PC-9 (cell line): Measurements from ENCODE around the gene SUMO2.
A peak's percentile ranks its signal among the peaks of the same experiment; 100 is the strongest.

Source experiments
- EZH2 ChIP-seq: fragments of 200-600 bp; sonication (generic); IDR thresholded peaks from 2 replicates; pipeline ENCODE4 v1.8.0; 2017; ENCODE audit warnings: antibody characterized with exemption, low read depth
- TF ChIP-seq, protein P1 (sequence below): fragments of 200-600 bp; sonication (generic); conservative IDR thresholded peaks from 2 replicates; pipeline ENCODE4 v1.6.1; 2017; ENCODE audit warnings: mixed run types, antibody characterized with exemption, mild to moderate bottlenecking, moderate library complexity

- TF ChIP-seq, protein P1, sequence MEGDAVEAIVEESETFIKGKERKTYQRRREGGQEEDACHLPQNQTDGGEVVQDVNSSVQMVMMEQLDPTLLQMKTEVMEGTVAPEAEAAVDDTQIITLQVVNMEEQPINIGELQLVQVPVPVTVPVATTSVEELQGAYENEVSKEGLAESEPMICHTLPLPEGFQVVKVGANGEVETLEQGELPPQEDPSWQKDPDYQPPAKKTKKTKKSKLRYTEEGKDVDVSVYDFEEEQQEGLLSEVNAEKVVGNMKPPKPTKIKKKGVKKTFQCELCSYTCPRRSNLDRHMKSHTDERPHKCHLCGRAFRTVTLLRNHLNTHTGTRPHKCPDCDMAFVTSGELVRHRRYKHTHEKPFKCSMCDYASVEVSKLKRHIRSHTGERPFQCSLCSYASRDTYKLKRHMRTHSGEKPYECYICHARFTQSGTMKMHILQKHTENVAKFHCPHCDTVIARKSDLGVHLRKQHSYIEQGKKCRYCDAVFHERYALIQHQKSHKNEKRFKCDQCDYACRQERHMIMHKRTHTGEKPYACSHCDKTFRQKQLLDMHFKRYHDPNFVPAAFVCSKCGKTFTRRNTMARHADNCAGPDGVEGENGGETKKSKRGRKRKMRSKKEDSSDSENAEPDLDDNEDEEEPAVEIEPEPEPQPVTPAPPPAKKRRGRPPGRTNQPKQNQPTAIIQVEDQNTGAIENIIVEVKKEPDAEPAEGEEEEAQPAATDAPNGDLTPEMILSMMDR: peak; percentile 65
- no peak for TF ChIP-seq EZH2
These were observed 51.3 kb downstream of the SUMO2 start, which contains the start of gene NT5C for GRCh38 chr17:75131278-75132017.
